A549 treated with Hydrocortisone at 1 μM for 4 hours (cell line): ENCODE data around the gene PLA2G4D. TPM values are rescaled to one million over a fixed set of nuclear protein-coding genes. Genes with fewer than 3 reads are reported as not detected.

ENCODE experiments used
- total RNA-seq: library from RNA; stranded (reverse); fragments of 200-300 nt; extraction: Qiagen RNA extraction; gene quantifications from 5 replicates; pipeline ENCODE4 v1.2.3, GENCODE V29; 2022

Gene PLA2G4D, protein sequence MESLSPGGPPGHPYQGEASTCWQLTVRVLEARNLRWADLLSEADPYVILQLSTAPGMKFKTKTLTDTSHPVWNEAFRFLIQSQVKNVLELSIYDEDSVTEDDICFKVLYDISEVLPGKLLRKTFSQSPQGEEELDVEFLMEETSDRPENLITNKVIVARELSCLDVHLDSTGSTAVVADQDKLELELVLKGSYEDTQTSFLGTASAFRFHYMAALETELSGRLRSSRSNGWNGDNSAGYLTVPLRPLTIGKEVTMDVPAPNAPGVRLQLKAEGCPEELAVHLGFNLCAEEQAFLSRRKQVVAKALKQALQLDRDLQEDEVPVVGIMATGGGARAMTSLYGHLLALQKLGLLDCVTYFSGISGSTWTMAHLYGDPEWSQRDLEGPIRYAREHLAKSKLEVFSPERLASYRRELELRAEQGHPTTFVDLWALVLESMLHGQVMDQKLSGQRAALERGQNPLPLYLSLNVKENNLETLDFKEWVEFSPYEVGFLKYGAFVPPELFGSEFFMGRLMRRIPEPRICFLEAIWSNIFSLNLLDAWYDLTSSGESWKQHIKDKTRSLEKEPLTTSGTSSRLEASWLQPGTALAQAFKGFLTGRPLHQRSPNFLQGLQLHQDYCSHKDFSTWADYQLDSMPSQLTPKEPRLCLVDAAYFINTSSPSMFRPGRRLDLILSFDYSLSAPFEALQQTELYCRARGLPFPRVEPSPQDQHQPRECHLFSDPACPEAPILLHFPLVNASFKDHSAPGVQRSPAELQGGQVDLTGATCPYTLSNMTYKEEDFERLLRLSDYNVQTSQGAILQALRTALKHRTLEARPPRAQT
- not detected in 5 replicates for total RNA-seq

GRCh38 chr15:42094512-42094963 is at the start of gene PLA2G4D:
TSS of gene PLA2G4D (minus strand) at chr15:42094562. CDS start at chr15:42094459, 103 bp downstream.

DNA sequence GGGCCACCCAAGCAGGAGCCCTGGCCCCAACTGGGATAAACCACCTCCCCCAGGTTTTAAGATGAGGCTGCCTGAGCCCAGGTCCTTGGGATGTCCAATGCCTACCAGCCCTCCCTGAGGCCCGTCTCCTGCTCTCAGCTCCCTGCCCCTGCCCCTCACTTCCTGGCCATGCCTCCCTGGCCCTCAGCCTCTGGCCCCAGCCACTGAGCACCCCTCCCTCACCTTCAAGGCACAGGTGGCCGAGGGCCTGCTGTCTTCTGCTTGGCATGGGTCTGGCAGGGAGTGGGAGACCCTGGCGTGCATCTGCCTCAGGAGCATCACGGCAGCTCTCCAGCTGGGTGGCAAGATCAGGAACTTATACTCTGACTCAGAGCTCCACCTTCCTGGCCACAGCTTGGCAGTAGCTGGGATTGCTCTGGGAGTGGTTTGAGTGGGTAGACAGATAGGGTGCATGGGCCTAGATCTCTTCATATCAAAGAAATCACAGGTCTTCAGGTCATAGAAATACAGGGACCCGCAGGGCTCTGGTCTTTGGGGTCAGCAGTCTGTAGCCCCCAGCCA is 73.6 kb downstream of the PLA2G4D start, which contains the start of gene PLA2G4E:
Gene PLA2G4E, minus strand, starts transcription at position 330 of the 561 bp plus-strand sequence. Its CDS starts 12 bp downstream, at position 318.

Other genes with a start within 250 kb of the PLA2G4D start
- 0.08 to 0.23 TPM (median 0.17 TPM) in 5 replicates for gene SPTBN5, start 200.5 kb downstream of the PLA2G4D start, total RNA-seq
- 10.0 to 13.0 TPM (median 11.7 TPM) in 5 replicates for gene EHD4, start 122.0 kb downstream of the PLA2G4D start, total RNA-seq
- gene PLA2G4E, start 73.5 kb downstream of the PLA2G4D start, total RNA-seq, result 0.03 TPM in 1 of 5 replicates, not detected in the others
- gene PLA2G4F, start 62.1 kb upstream of the PLA2G4D start, total RNA-seq, result 0.02 TPM in 1 of 5 replicates, not detected in the others
- gene VPS39, start 113.7 kb upstream of the PLA2G4D start, total RNA-seq, result 14.1 to 19.0 TPM (median 16.2 TPM) in 5 replicates
- 6.4 to 8.8 TPM (median 7.5 TPM) in 5 replicates for gene GANC, start 178.6 kb upstream of the PLA2G4D start, total RNA-seq
- gene TMEM87A, start 178.9 kb upstream of the PLA2G4D start, total RNA-seq, result 26.0 to 39.0 TPM (median 26.6 TPM) in 5 replicates